ENCODE measurements around the gene P2RY1.

- TF ChIP-seq CTCF (IDR thresholded peaks at IDR 0.05): no peak
- TF ChIP-seq POLR2AphosphoS5 (IDR thresholded peaks at IDR 0.05): no peak
- no peak for TF ChIP-seq POLR2A (IDR thresholded peaks at IDR 0.05)
- no peak for TF ChIP-seq EP300 (IDR thresholded peaks at IDR 0.05)
Measured at GRCh38 chr3:152830245-152830644, 4.7 kb upstream of the P2RY1 start.
